Neuronal stem cell (in vitro differentiated cells): Measurements from ENCODE around the gene ABCC1.

ENCODE experiments used
- DNase-seq: peaks from one replicate; pipeline ENCODE4 v3.0.0-alpha.2; 2013; ENCODE audit warnings: low spot score
- H2AFZ ChIP-seq: one replicate; pipeline ENCODE4 v1.6.1; 2013; ENCODE audit warnings: mild to moderate bottlenecking, low read length, inconsistent platforms
- H2AK5ac ChIP-seq: 2 replicates; pipeline ENCODE4 v1.6.1; 2013; ENCODE audit warnings: low read depth, mild to moderate bottlenecking, inconsistent platforms, low read length, moderate library complexity, mixed read lengths
- H2BK120ac ChIP-seq: 2 replicates; pipeline ENCODE4 v1.6.1; 2013; ENCODE audit warnings: low read depth, mild to moderate bottlenecking, inconsistent platforms, low read length, moderate library complexity, mixed read lengths
- H2BK12ac ChIP-seq: one replicate; pipeline ENCODE4 v1.6.1; 2013; ENCODE audit warnings: low read length, inconsistent platforms
- H2BK15ac ChIP-seq: 2 replicates; pipeline ENCODE4 v1.6.1; 2013; ENCODE audit warnings: mild to moderate bottlenecking, low read length, inconsistent platforms, mixed read lengths
- H2BK5ac ChIP-seq: one replicate; pipeline ENCODE4 v1.6.1; 2013; ENCODE audit warnings: inconsistent platforms, mild to moderate bottlenecking, low read length, moderate library complexity
- H3K14ac ChIP-seq: one replicate; pipeline ENCODE4 v1.6.1; 2013; ENCODE audit warnings: low read length, inconsistent platforms
- H3K18ac ChIP-seq: 2 replicates; pipeline ENCODE4 v1.6.1; 2013; ENCODE audit warnings: low read length, inconsistent platforms
- H3K23ac ChIP-seq: 2 replicates; pipeline ENCODE4 v1.6.1; 2013; ENCODE audit warnings: low read depth, mild to moderate bottlenecking, mixed read lengths, low read length, inconsistent platforms; ENCODE audit not compliant: poor library complexity
- H3K27ac ChIP-seq: replicated peaks from 3 replicates; pipeline ENCODE4 v1.5.1; 2013; ENCODE audit warnings: low read length, inconsistent platforms
- H3K27me3 ChIP-seq, 3 experiments: 2 replicates each; pipeline ENCODE4 v1.6.1; 2013; ENCODE audit warnings: low read length in 3 of 3, mild to moderate bottlenecking in 2 of 3, inconsistent platforms in 1 of 3, low read depth in 1 of 3, mixed read lengths in 1 of 3, moderate library complexity in 1 of 3; ENCODE audit not compliant: control insufficient read depth in 3 of 3, insufficient read depth in 3 of 3
- H3K36me3 ChIP-seq, 2 donors: replicated peaks in 1 of 2; 2 replicates each; pipeline ENCODE4 v1.6.1; 2013; ENCODE audit warnings: low read length in 2 of 2; ENCODE audit not compliant: control insufficient read depth in 2 of 2, insufficient read depth in 2 of 2
- H3K4ac ChIP-seq: 2 replicates; pipeline ENCODE4 v1.6.1; 2013; ENCODE audit warnings: inconsistent platforms, mild to moderate bottlenecking, low read length, moderate library complexity
- H3K4me1 ChIP-seq, 2 donors: 1 replicate in 1 of 2; 2 replicates in 1 of 2; pipeline ENCODE4 v1.6.1; 2013; ENCODE audit warnings: low read length in 2 of 2, low read depth in 1 of 2; ENCODE audit not compliant: control insufficient read depth in 2 of 2, insufficient read depth in 1 of 2
- H3K4me2 ChIP-seq: one replicate; pipeline ENCODE4 v1.6.1; 2013; ENCODE audit warnings: mild to moderate bottlenecking, low read length, inconsistent platforms; ENCODE audit not compliant: insufficient read depth, poor library complexity, severe bottlenecking
- H3K4me3 ChIP-seq, 2 donors: 2 replicates each; pipeline ENCODE4 v1.5.1; 2013; ENCODE audit warnings: low read length in 2 of 2, mild to moderate bottlenecking in 2 of 2, inconsistent platforms in 1 of 2, moderate library complexity in 1 of 2
- H3K79me1 ChIP-seq: one replicate; pipeline ENCODE4 v1.6.1; 2013; ENCODE audit warnings: low read depth, mild to moderate bottlenecking, inconsistent platforms, low read length, moderate library complexity
- H3K9ac ChIP-seq: one replicate; pipeline ENCODE4 v1.6.1; 2013; ENCODE audit warnings: mild to moderate bottlenecking, low read depth, low read length, inconsistent platforms; ENCODE audit not compliant: poor library complexity
- H3K9me3 ChIP-seq, 2 donors: replicated peaks in 1 of 2; 2 replicates each; pipeline versions ENCODE3 to v1.6.1; 2013; ENCODE audit warnings: low read length in 2 of 2, mild to moderate bottlenecking in 2 of 2, inconsistent platforms in 1 of 2, low read depth in 1 of 2, mixed read lengths in 1 of 2, moderate library complexity in 1 of 2; ENCODE audit not compliant: control insufficient read depth in 2 of 2, insufficient read depth in 1 of 2
- H4K8ac ChIP-seq: one replicate; pipeline ENCODE4 v1.6.1; 2013; ENCODE audit warnings: low read depth, mild to moderate bottlenecking, inconsistent platforms, low read length, moderate library complexity
- H4K91ac ChIP-seq: one replicate; pipeline ENCODE4 v1.6.1; 2013; ENCODE audit warnings: low read length, low read depth, mild to moderate bottlenecking, inconsistent platforms; ENCODE audit not compliant: poor library complexity
- WGBS, 2 donors: extraction: QIAGEN DNeasy Blood & Tissue Kit; methylation state at CpG; one replicate each; pipeline ENCODE4 v1.1.7; 2013; ENCODE audit warnings: missing lambda C conversion rate in 2 of 2, mixed read lengths in 1 of 2; ENCODE audit not compliant: insufficient read length in 2 of 2, insufficient replicate concordance in 1 of 2; ENCODE audit errors: extremely low coverage in 2 of 2; 5-methylcytosine and 5-hydroxymethylcytosine counted together

Gene ABCC1

DNA sequence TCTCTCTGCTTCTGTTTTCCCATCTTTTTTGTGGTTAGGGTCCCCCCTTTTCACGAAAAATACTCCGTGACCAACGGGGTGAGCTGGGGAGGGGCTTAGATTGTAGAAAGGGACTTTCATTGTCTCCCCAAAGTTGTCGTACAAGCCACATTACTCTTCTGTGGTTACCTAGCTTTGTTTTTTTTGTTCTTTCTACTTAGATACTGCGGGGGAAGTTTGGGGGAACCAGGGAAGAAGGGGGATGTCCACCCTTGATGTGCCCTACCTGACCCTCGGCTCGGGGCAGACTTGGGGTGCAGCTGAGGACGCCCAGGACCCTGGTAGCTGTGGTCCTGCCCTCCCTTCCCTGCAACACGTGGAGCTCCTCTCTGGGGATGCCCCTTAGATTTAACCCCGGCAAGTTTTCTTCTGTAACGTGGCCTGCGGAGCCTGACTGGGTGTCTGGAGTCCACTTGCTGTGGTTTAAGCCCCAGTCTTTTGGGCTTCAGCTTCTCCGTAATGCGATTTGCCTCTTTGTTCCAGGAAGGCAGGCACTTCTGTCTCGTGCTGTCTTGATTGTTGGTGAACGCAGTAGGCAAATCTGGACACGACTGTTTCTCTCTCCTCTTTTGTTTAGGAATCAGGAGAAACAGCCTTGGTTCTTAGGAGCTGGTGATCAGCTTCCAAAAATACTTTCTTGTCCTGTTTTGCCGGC lies 892 bp downstream of the ABCC1 start:
- DNase-seq = no peak
- peak overlapping the region; percentile 28 for H3K27ac ChIP-seq
- H3K4me3 ChIP-seq = peak overlapping the region; percentile 56 to 89

DNA sequence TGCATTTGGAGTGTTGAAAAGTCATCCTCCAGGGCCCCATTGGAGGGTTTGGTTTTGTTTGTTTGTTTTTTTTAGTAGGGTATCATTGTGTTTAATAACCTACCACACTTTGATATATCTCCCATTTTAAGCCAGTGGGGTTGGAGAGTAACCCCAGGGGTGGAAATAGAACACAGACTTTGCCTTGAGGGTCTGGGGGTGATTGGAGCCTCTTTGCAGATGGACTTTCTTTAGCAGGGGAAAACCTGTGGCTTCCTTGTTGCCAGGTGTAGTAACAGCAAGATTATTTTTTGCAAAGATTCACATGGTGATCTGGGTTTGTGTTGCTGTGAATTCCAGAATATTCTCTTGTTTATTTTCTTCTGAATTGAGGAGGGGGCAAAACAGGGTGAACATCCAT lies 1.5 kb downstream of the ABCC1 start:
- Histone ChIP-seq H3K23ac (no peak overlapping the region), H4K8ac (no peak overlapping the region), H3K4me2 (peak overlapping the region; percentile 88), H3K18ac (no peak overlapping the region), H3K27ac (peak overlapping the region; percentile 28), H3K4me3 (peak overlapping the region; percentile 56 to 89), H3K9me3 (peaks cover 0 to 3% of the 10 kb centered on the region in 2 donors), H3K4ac (no peak overlapping the region), H2AK5ac (no peak overlapping the region), H4K91ac (no peak overlapping the region), H2BK120ac (no peak overlapping the region), H3K9ac (no peak overlapping the region), H2AFZ (peak overlapping the region; percentile 86), H3K79me1 (peaks cover 8% of the 10 kb centered on the region), H2BK15ac (no peak overlapping the region), H2BK12ac (no peak overlapping the region), H3K4me1 (peaks cover 4 to 7% of the 10 kb centered on the region in 2 donors), H3K27me3 (peaks cover 0 to 39% (median 0%) of the 10 kb centered on the region in 3 experiments), H3K14ac (no peak overlapping the region), H3K36me3 (no peaks in the 10 kb centered on the region), H2BK5ac (no peak overlapping the region)
- DNase-seq = no peak

More for the DNA sequence above, 892 bp downstream of the ABCC1 start:
- H3K79me1 ChIP-seq = peaks cover 6% of the 10 kb centered on the region
- H3K4me1 ChIP-seq = peaks cover 4 to 7% of the 10 kb centered on the region in 2 donors
- no peak overlapping the region for H2BK120ac ChIP-seq
- no peak overlapping the region for H2BK12ac ChIP-seq
- peak overlapping the region; percentile 94 for H3K9ac ChIP-seq
- H2AK5ac ChIP-seq = no peak overlapping the region
- H3K9me3 ChIP-seq = peaks cover 0 to under 1% of the 10 kb centered on the region in 2 donors
- no CpG with 5 or more reads among the region's 18 CpGs for WGBS, 2 donors
- no peak overlapping the region for H4K8ac ChIP-seq
- peak overlapping the region; percentile 90 for H3K18ac ChIP-seq
- no peak overlapping the region for H3K4ac ChIP-seq
- H3K36me3 ChIP-seq = no peaks in the 10 kb centered on the region
- H3K27me3 ChIP-seq = peaks cover 0 to 39% (median 0%) of the 10 kb centered on the region in 3 experiments
- H2BK5ac ChIP-seq = no peak overlapping the region
- H3K23ac ChIP-seq = no peak overlapping the region
- no peak overlapping the region for H2BK15ac ChIP-seq
- H3K14ac ChIP-seq = no peak overlapping the region
- peak overlapping the region; percentile 88 for H3K4me2 ChIP-seq
- H4K91ac ChIP-seq = no peak overlapping the region
- peak overlapping the region; percentile 86 for H2AFZ ChIP-seq

DNA sequence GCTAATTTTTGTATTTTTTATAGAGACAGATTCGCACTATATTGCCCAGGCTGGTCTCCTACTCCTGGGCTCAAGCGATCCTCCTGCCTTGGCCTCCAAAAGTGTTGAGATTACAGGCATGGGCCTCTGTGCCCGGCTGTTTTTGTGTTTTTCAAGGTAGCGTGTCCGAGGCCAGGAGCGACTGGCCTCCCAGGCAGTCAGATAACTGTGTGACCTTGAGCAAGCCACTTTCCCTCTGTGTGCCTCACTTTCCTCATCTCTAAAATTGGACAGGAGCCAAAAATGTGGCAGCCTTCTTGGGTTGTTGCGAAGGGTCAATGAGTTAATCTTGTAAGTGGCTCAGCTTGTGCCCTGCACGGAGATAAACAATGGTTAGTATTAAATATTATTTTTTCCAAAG lies 2.4 kb downstream of the ABCC1 start:
- Histone ChIP-seq H3K36me3 (no peaks in the 10 kb centered on the region), H4K91ac (no peak overlapping the region), H3K4me1 (peaks cover 4 to 7% of the 10 kb centered on the region in 2 donors), H3K18ac (no peak overlapping the region), H2AFZ (no peak overlapping the region), H3K9ac (no peak overlapping the region), H2BK15ac (no peak overlapping the region), H3K4ac (no peak overlapping the region), H4K8ac (no peak overlapping the region), H2BK120ac (no peak overlapping the region), H3K27me3 (peaks cover 0 to 30% (median 0%) of the 10 kb centered on the region in 3 experiments), H3K27ac (no peak overlapping the region), H3K4me2 (no peak overlapping the region), H3K79me1 (peaks cover 8% of the 10 kb centered on the region), H2AK5ac (no peak overlapping the region), H3K14ac (no peak overlapping the region), H2BK5ac (no peak overlapping the region), H3K4me3 (no peak overlapping the region), H2BK12ac (no peak overlapping the region), H3K9me3 (peaks cover 0 to 3% of the 10 kb centered on the region in 2 donors), H3K23ac (no peak overlapping the region)
- WGBS, 2 donors = no CpG with 5 or more reads among the region's 8 CpGs
- no peak for DNase-seq

DNA sequence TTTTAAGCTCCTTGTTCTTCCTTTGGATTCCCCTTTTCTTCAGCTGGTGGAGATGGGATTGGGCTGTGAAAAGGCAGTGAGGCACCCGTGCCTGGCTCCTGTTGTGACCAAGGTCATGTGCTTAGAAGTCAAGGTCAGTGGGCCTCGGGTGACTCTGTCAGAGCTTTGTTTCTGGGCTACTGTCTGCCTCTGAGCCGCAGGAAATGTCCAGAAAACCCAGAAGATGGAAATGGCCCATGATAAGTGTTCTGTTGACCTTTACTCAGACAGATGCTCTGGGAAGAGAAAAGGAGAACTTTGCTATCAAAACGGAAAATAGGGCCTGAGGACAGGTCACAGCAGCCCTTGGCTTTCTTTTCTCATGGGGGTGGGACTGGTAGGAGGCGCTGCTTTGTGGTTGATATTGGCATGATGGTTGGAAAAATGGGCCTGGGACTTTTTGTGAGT lies 2.9 kb downstream of the ABCC1 start:
- H3K27ac ChIP-seq = no peak overlapping the region
- no peak overlapping the region for H2BK15ac ChIP-seq
- no peak overlapping the region for H2BK120ac ChIP-seq
- H2BK12ac ChIP-seq = no peak overlapping the region
- no peak overlapping the region for H4K8ac ChIP-seq
- H4K91ac ChIP-seq = no peak overlapping the region
- H3K4ac ChIP-seq = no peak overlapping the region
- H2AFZ ChIP-seq = no peak overlapping the region
- no peak for DNase-seq
- no peak overlapping the region for H3K4me2 ChIP-seq
- H3K4me3 ChIP-seq = no peak overlapping the region
- H3K9ac ChIP-seq = no peak overlapping the region
- H3K36me3 ChIP-seq = no peaks in the 10 kb centered on the region
- no peak overlapping the region for H3K14ac ChIP-seq
- H3K23ac ChIP-seq = no peak overlapping the region
- no peak overlapping the region for H3K18ac ChIP-seq
- H3K27me3 ChIP-seq = peaks cover 0 to 30% (median 0%) of the 10 kb centered on the region in 3 experiments
- no CpG with 5 or more reads among the region's 5 CpGs for WGBS, 2 donors
- H3K9me3 ChIP-seq = peaks cover 0 to 3% of the 10 kb centered on the region in 2 donors
- peaks cover 4 to 7% of the 10 kb centered on the region in 2 donors for H3K4me1 ChIP-seq
- peaks cover 8% of the 10 kb centered on the region for H3K79me1 ChIP-seq
- no peak overlapping the region for H2BK5ac ChIP-seq
- no peak overlapping the region for H2AK5ac ChIP-seq
